ENCODE results near the gene WNK3. TPM values are rescaled to one million over a fixed set of nuclear protein-coding genes. Genes with fewer than 3 reads are reported as not detected.
"Not testable (repeated sequence)": the region's sequence is repeated elsewhere in the genome, so short reads cannot be mapped to it uniquely, and the experiment has no call there.

WNK3 gene
- total RNA-seq, 1 donor from 2014 or later: 15.8 TPM

DNA sequence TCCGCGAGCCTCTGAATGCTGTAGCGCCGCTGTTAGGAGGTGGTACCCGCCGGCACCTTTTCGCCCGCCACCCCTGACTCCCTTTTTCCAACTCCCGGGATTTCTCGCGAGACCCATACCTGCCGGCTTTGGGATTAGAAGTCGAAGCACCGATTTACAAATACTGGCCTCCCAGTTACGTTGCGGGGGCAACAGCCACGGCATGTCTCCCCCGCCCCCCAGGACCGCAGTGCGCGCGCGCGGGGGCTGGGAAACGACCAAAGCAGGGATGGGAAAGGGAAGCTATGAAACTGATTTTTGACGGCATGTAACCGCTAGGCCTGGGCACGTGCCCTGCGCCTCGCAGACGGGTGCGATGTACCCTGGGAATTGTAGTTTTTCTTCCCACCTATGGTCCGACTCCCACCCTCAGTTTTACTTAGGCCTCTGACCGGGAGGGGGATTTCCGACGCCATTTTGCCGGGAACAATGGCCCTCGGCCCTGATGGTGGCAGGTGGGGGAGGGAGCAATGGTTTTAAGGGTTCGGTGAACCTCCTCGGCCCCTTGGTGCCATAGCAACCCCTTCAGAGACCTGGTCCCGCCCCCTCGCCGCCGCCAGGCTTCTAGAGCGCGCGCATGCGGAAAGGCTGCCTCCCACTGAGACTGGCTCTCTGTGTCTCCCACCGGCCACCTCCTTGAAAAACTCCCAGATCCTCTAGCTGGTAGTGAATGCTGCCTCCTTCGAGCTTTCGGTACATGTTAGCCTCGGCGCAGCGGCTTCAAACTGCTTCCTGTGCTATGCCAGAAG lies 772 bp upstream of the WNK3 start:
- Mint-ChIP-seq H3K36me3 (no peaks in the 10 kb centered on the region), H3K4me1 (peaks cover 26% of the 10 kb centered on the region), H3K4me3 (peak overlapping the region; percentile 95), H3K9me3 (no peaks in the 10 kb centered on the region), H3K27me3 (ENCODE audit: low read depth) (no peaks in the 10 kb centered on the region), H3K27ac (peak overlapping the region; percentile 97)
- peak; percentile 52 to 84 for DNase-seq (ENCODE audit: low spot score in 2 of 2, unreplicated experiment in 2 of 2)
- TF ChIP-seq, protein P1, sequence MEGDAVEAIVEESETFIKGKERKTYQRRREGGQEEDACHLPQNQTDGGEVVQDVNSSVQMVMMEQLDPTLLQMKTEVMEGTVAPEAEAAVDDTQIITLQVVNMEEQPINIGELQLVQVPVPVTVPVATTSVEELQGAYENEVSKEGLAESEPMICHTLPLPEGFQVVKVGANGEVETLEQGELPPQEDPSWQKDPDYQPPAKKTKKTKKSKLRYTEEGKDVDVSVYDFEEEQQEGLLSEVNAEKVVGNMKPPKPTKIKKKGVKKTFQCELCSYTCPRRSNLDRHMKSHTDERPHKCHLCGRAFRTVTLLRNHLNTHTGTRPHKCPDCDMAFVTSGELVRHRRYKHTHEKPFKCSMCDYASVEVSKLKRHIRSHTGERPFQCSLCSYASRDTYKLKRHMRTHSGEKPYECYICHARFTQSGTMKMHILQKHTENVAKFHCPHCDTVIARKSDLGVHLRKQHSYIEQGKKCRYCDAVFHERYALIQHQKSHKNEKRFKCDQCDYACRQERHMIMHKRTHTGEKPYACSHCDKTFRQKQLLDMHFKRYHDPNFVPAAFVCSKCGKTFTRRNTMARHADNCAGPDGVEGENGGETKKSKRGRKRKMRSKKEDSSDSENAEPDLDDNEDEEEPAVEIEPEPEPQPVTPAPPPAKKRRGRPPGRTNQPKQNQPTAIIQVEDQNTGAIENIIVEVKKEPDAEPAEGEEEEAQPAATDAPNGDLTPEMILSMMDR (IDR thresholded peaks at IDR 0.05; ENCODE audit: unreplicated experiment): no peak

DNA sequence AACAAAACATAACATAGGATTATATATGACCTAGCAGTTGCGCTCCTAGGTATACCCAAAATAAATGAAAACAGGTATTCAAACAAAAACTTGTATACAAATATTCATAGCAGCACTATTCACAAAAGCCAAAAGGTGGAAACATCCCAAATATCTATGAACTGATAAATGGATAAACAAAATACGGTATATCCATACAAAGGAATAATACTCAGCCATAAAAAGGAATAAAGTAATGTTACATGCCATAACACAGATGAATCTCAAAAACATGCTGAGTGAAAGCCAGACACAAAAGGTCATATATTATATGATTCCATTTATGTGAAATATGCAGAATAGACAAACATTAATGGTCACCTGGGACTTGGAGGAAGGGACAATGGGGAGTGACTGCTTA lies 5.2 kb downstream of the WNK3 start:
- Mint-ChIP-seq H3K27me3 (ENCODE audit: low read depth) (no peaks in the 10 kb centered on the region), H3K4me3 (no peak overlapping the region), H3K4me1 (peaks cover 18% of the 10 kb centered on the region), H3K27ac (no peak overlapping the region), H3K9me3 (peaks cover 21% of the 10 kb centered on the region), H3K36me3 (peaks cover 6% of the 10 kb centered on the region)
- DNase-seq (ENCODE audit: low spot score in 2 of 2, unreplicated experiment in 2 of 2): no peak
- TF ChIP-seq, protein P1 (IDR thresholded peaks at IDR 0.05; ENCODE audit: unreplicated experiment): no peak

DNA sequence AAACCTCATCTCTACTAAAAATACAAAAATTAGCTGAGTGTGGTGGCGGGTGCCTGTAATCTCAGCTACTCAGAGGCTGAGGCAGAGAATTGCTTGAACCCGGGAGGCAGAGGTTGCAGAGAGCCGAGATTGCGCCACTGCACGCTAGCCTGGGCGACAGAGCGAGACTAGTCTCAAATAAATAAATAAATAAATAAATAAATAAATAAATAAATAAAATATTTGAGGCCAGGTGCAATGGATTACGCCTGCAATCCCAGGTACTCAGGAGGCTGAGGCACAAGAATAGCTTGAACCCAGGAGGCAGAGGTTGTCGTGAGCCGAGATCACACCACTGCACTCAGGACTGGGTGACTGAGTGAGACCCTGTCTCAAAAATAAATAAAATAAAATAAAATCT lies 20.5 kb downstream of the WNK3 start:
- not testable (repeated sequence) for H3K4me3 Mint-ChIP-seq; H3K27me3 Mint-ChIP-seq (ENCODE audit: low read depth); H3K36me3 Mint-ChIP-seq; H3K4me1 Mint-ChIP-seq; DNase-seq (ENCODE audit: low spot score in 2 of 2, unreplicated experiment in 2 of 2); H3K27ac Mint-ChIP-seq
- H3K9me3 Mint-ChIP-seq: peaks cover 14% of the 10 kb centered on the region

DNA sequence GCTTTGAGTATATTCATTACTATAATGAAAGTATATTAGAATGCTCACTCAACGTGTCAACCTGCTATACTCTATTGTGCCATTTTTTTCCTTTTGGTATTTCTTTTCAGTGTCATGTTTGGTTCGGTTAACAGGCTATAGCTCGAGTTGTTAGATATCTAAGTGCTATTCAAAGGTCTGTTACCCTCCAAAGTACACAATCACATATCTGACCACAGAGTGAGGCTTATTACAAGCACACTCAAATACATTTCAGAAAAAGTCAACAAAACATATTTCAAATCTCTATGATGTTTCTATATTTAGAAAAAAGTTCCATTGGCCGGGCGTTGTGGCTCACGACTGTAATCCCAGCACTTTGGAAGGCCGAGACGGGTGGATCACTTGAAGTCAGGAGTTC lies 32.8 kb downstream of the WNK3 start:
- H3K27me3 Mint-ChIP-seq (ENCODE audit: low read depth): no peaks in the 10 kb centered on the region
- TF ChIP-seq, protein P1 (IDR thresholded peaks at IDR 0.05; ENCODE audit: unreplicated experiment): no peak

DNA sequence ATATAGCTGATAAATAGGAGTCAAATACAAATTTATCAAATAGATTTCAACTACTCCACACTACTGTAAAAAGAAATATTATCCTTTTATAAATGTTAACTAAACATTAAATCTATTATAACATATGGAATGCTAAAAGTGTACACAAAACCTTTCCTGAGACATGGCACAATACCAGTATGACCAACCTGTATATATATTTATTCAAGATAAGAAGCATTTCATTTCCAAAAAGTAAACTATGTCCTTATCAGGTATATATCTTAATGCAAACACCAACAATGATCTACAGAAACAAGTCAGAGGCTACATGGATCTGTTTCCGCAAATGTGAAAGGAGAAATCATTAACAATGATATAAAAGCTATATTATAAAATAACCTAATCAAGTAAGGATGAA lies 37.8 kb downstream of the WNK3 start:
- TF ChIP-seq, protein P1 (IDR thresholded peaks at IDR 0.05; ENCODE audit: unreplicated experiment): no peak

More for the DNA sequence above, 32.8 kb downstream of the WNK3 start:
- H3K36me3 Mint-ChIP-seq: no peaks in the 10 kb centered on the region
- H3K4me3 Mint-ChIP-seq: no peak overlapping the region
- DNase-seq (ENCODE audit: low spot score in 2 of 2, unreplicated experiment in 2 of 2): no peak
- H3K27ac Mint-ChIP-seq: no peak overlapping the region
- peaks cover 7% of the 10 kb centered on the region for H3K9me3 Mint-ChIP-seq
- peaks cover 3% of the 10 kb centered on the region for H3K4me1 Mint-ChIP-seq

DNA sequence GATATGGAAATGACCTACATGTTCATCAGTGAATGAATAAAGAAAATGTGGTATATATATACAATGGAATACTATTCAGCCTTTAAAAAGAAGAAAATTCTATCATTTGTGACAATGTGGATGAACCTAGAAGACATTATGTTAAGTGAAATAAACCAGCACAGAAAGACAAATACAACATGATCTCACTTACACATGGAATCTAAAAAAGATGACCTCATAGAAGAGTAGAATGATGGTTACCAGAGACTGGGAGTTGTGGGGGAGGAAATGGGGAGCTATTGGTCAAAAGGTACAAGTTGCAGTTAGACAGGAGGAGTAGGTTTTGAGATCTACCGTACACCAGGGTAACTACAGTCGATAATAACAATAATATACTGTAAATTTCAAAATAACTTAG lies 51.5 kb downstream of the WNK3 start:
- peaks cover 20% of the 10 kb centered on the region for H3K9me3 Mint-ChIP-seq
- no peak for DNase-seq (ENCODE audit: low spot score in 2 of 2, unreplicated experiment in 2 of 2)
- no peaks in the 10 kb centered on the region for H3K27me3 Mint-ChIP-seq (ENCODE audit: low read depth)
- TF ChIP-seq, protein P1 (IDR thresholded peaks at IDR 0.05; ENCODE audit: unreplicated experiment): no peak
- H3K4me1 Mint-ChIP-seq: no peaks in the 10 kb centered on the region
- H3K36me3 Mint-ChIP-seq: peaks cover 16% of the 10 kb centered on the region
- no peak overlapping the region for H3K27ac Mint-ChIP-seq
- no peak overlapping the region for H3K4me3 Mint-ChIP-seq

More for the DNA sequence above, 37.8 kb downstream of the WNK3 start:
- no peak for DNase-seq (ENCODE audit: low spot score in 2 of 2, unreplicated experiment in 2 of 2)
- Mint-ChIP-seq H3K27me3 (ENCODE audit: low read depth) (no peaks in the 10 kb centered on the region), H3K4me3 (no peak overlapping the region), H3K4me1 (no peaks in the 10 kb centered on the region), H3K9me3 (peaks cover 15% of the 10 kb centered on the region), H3K27ac (no peak overlapping the region), H3K36me3 (peaks cover 2% of the 10 kb centered on the region)

All from mesothelial cell of epicardium (in vitro differentiated cells).